Trophoblast cell (in vitro differentiated cells and primary cell): ENCODE data around the gene PRPF6.

Source experiments
- DNase-seq, 2 donors: peaks; one replicate each; pipeline ENCODE4 v3.0.0-alpha.2; 2016
- H2AFZ ChIP-seq: 2 replicates; pipeline ENCODE4 v1.6.1; 2013; ENCODE audit warnings: low read length, moderate library complexity, mild to moderate bottlenecking; ENCODE audit not compliant: insufficient read depth, poor library complexity
- H2AK5ac ChIP-seq: 2 replicates; pipeline ENCODE4 v1.6.1; 2013; ENCODE audit warnings: mild to moderate bottlenecking, low read length
- H2BK120ac ChIP-seq: 2 replicates; pipeline ENCODE4 v1.6.1; 2013; ENCODE audit warnings: low read length, mild to moderate bottlenecking, moderate library complexity; ENCODE audit not compliant: insufficient read depth, poor library complexity
- H2BK12ac ChIP-seq: 2 replicates; pipeline ENCODE4 v1.6.1; 2013; ENCODE audit warnings: mild to moderate bottlenecking, low read length, moderate library complexity
- H2BK5ac ChIP-seq: 2 replicates; pipeline ENCODE4 v1.6.1; 2013; ENCODE audit warnings: low read length, low read depth, moderate library complexity, mild to moderate bottlenecking; ENCODE audit not compliant: poor library complexity
- H3K14ac ChIP-seq: 2 replicates; pipeline ENCODE4 v1.6.1; 2013; ENCODE audit warnings: mild to moderate bottlenecking, low read length
- H3K18ac ChIP-seq: 2 replicates; pipeline ENCODE4 v1.6.1; 2013; ENCODE audit warnings: mild to moderate bottlenecking, low read length
- H3K23ac ChIP-seq: 2 replicates; pipeline ENCODE4 v1.6.1; 2013; ENCODE audit warnings: low read length
- H3K27ac ChIP-seq: 2 replicates; pipeline ENCODE4 v1.5.1; 2013; ENCODE audit warnings: low read depth, mild to moderate bottlenecking, inconsistent platforms, low read length, moderate library complexity
- H3K27me3 ChIP-seq: 2 replicates; pipeline ENCODE4 v1.6.1; 2013; ENCODE audit warnings: inconsistent platforms, mild to moderate bottlenecking, low read length, moderate library complexity; ENCODE audit not compliant: insufficient read depth
- H3K36me3 ChIP-seq, 2 experiments: 1 replicate in 1 of 2; 2 replicates in 1 of 2; pipeline ENCODE4 v1.6.1; 2013; ENCODE audit warnings: low read length in 2 of 2, mild to moderate bottlenecking in 2 of 2, moderate library complexity in 1 of 2; ENCODE audit not compliant: insufficient read depth in 2 of 2, control insufficient read depth in 1 of 2
- H3K4ac ChIP-seq: 2 replicates; pipeline ENCODE4 v1.6.1; 2013; ENCODE audit warnings: low read depth, mild to moderate bottlenecking, low read length, moderate library complexity
- H3K4me1 ChIP-seq, 2 experiments: 1 replicate in 1 of 2; 2 replicates in 1 of 2; pipeline ENCODE4 v1.6.1; 2013; ENCODE audit warnings: low read length in 2 of 2, mild to moderate bottlenecking in 2 of 2, moderate library complexity in 1 of 2; ENCODE audit not compliant: insufficient read depth in 2 of 2, control insufficient read depth in 1 of 2
- H3K4me2 ChIP-seq: 2 replicates; pipeline ENCODE4 v1.6.1; 2013; ENCODE audit warnings: inconsistent platforms, mild to moderate bottlenecking, low read length, moderate library complexity
- H3K4me3 ChIP-seq: 2 replicates; pipeline ENCODE4 v1.5.1; 2013; ENCODE audit warnings: mild to moderate bottlenecking, low read depth, low read length, inconsistent platforms
- H3K79me1 ChIP-seq: one replicate; pipeline ENCODE4 v1.6.1; 2013; ENCODE audit warnings: low read length
- H3K79me2 ChIP-seq: 2 replicates; pipeline ENCODE4 v1.6.1; 2013; ENCODE audit warnings: low read length, mild to moderate bottlenecking; ENCODE audit not compliant: control insufficient read depth, insufficient read depth, poor library complexity
- H3K9ac ChIP-seq: 2 replicates; pipeline ENCODE4 v1.6.1; 2013; ENCODE audit warnings: mild to moderate bottlenecking, low read length
- H3K9me3 ChIP-seq: 2 replicates; pipeline ENCODE4 v1.6.1; 2013; ENCODE audit warnings: low read depth, mild to moderate bottlenecking, control low read depth, inconsistent platforms, low read length; ENCODE audit not compliant: insufficient read depth
- H4K12ac ChIP-seq: 2 replicates; pipeline ENCODE4 v1.6.1; 2013; ENCODE audit warnings: low read depth, mild to moderate bottlenecking, low read length, moderate library complexity
- H4K8ac ChIP-seq: 2 replicates; pipeline ENCODE4 v1.6.1; 2013; ENCODE audit warnings: low read depth, mild to moderate bottlenecking, low read length, moderate library complexity
- H4K91ac ChIP-seq: one replicate; pipeline ENCODE4 v1.6.1; 2013; ENCODE audit warnings: low read depth, mild to moderate bottlenecking, low read length, moderate library complexity
- WGBS: extraction: QIAGEN DNeasy Blood & Tissue Kit; methylation state at CpG from one replicate; pipeline ENCODE4 v1.1.7; 2013; ENCODE audit warnings: missing lambda C conversion rate; ENCODE audit not compliant: insufficient read length, insufficient coverage; ENCODE audit errors: extremely low coverage; 5-methylcytosine and 5-hydroxymethylcytosine counted together

The PRPF6 gene

DNA sequence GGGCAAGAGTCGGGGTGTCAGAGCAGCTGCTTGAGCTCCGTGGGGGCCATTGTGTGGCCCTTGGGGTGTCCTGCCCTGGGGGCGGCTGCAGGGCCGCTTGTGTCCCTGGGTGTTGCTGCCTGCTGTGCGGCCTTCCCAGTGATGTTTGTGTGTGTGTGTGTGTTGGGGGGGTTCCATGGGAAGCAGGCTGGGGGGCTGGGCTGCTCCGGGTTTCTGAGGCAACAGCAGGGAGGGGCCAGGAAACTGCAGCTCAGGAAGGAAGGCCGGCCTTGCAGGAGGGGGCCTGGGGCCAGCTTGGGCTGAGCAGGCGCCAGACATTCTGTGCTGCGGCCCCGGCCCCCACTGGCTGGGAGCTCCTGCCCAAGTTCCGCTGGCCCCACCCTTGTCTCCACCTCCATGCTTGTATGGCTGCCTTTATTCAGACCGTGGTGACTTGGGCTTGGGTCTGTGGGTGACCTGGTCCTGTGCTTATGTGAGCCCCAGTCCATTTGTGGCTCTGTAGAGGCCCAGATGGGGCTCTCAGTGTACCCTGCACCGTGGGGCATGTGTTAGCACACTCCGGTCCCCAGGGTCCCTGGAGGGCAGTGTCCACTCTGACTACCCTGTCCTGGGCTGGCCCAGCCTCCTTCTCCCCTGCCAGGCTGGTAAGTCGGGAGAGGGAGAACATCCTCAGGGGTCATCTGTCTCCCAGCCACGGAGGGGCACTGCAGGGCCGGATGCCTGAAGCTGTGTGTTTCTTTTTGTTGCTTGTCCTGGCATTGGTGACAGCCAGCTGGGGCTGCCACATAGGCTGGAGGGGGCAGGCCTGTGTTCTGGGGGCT is 73.1 kb downstream of the PRPF6 start:
- no peak overlapping the region for H3K4ac ChIP-seq
- H2BK12ac ChIP-seq, result peak overlapping the region; percentile 73
- H3K4me1 ChIP-seq, result peaks cover 20 to 33% of the 10 kb centered on the region in 2 experiments
- no peak overlapping the region for H3K4me3 ChIP-seq
- no peak overlapping the region for H3K23ac ChIP-seq
- H3K18ac ChIP-seq, result peak overlapping the region; percentile 21
- H4K12ac ChIP-seq, result peak overlapping the region; percentile 38
- no peak overlapping the region for H3K4me2 ChIP-seq
- H2AK5ac ChIP-seq, result peak overlapping the region; percentile 60
- peaks cover 20% of the 10 kb centered on the region for H3K27me3 ChIP-seq
- peak overlapping the region; percentile 75 for H4K91ac ChIP-seq
- peak overlapping the region; percentile 57 for H2BK120ac ChIP-seq
- H3K9ac ChIP-seq, result no peak overlapping the region
- H3K14ac ChIP-seq, result peak overlapping the region; percentile 33
- no CpG with 5 or more reads among the region's 17 CpGs for WGBS
- no peak overlapping the region for H3K27ac ChIP-seq
- peaks cover 16% of the 10 kb centered on the region for H3K79me1 ChIP-seq
- no peak for DNase-seq
- peak overlapping the region; percentile 3 for H2BK5ac ChIP-seq
- H3K36me3 ChIP-seq, result no peaks in the 10 kb centered on the region
- H3K9me3 ChIP-seq, result no peaks in the 10 kb centered on the region
- no peaks in the 10 kb centered on the region for H3K79me2 ChIP-seq
- peak overlapping the region; percentile 50 for H4K8ac ChIP-seq
- peak overlapping the region; percentile 21 for H2AFZ ChIP-seq

- Histone ChIP-seq H3K36me3 (no peaks in the 10 kb centered on the region), H3K79me2 (no peaks in the 10 kb centered on the region), H2BK12ac (peak overlapping the region; percentile 47), H3K4me3 (no peak overlapping the region), H3K14ac (peak overlapping the region; percentile 66), H3K23ac (no peak overlapping the region), H3K9me3 (no peaks in the 10 kb centered on the region), H3K18ac (peak overlapping the region; percentile 56), H3K4me2 (no peak overlapping the region), H2AFZ (no peak overlapping the region), H4K91ac (peak overlapping the region; percentile 87), H4K8ac (peak overlapping the region; percentile 51), H3K27ac (peak overlapping the region; percentile 9), H2AK5ac (peak overlapping the region; percentile 53), H3K4ac (peak overlapping the region; percentile 29), H2BK5ac (peak overlapping the region; percentile 61), H2BK120ac (peak overlapping the region; percentile 41), H3K79me1 (peaks cover 16% of the 10 kb centered on the region), H4K12ac (peak overlapping the region; percentile 39), H3K9ac (no peak overlapping the region), H3K4me1 (peaks cover 20 to 33% of the 10 kb centered on the region in 2 experiments), H3K27me3 (peaks cover 7% of the 10 kb centered on the region)
- no peak for DNase-seq
- WGBS, result no CpG with 5 or more reads among the region's 9 CpGs
These were observed 74.5 kb downstream of the PRPF6 start for GRCh38 chr20:64055396-64055892.

- Histone ChIP-seq H2BK5ac (peak overlapping the region; percentile 61), H3K9ac (no peak overlapping the region), H3K9me3 (no peaks in the 10 kb centered on the region), H2BK12ac (peak overlapping the region; percentile 77), H2AFZ (no peak overlapping the region), H4K8ac (peak overlapping the region; percentile 61), H3K27me3 (peaks cover 1% of the 10 kb centered on the region), H3K14ac (peak overlapping the region; percentile 81), H3K4me3 (no peak overlapping the region), H4K12ac (peak overlapping the region; percentile 49), H3K36me3 (no peaks in the 10 kb centered on the region), H3K79me2 (no peaks in the 10 kb centered on the region), H3K18ac (peak overlapping the region; percentile 71), H2AK5ac (peak overlapping the region; percentile 65), H4K91ac (peak overlapping the region; percentile 87), H3K4me1 (peaks cover 20 to 33% of the 10 kb centered on the region in 2 experiments), H3K79me1 (peaks cover 16% of the 10 kb centered on the region), H2BK120ac (peak overlapping the region; percentile 20), H3K27ac (peak overlapping the region; percentile 20), H3K23ac (no peak overlapping the region), H3K4ac (no peak overlapping the region), H3K4me2 (no peak overlapping the region)
- DNase-seq, result no peak
- no CpG with 5 or more reads among the region's 22 CpGs for WGBS
These were observed 75.1 kb downstream of the PRPF6 start for GRCh38 chr20:64055893-64056638.

- no peak overlapping the region for H3K14ac ChIP-seq
- no peak overlapping the region for H4K8ac ChIP-seq
- H4K91ac ChIP-seq, result peak overlapping the region; percentile 41
- no peaks in the 10 kb centered on the region for H3K27me3 ChIP-seq
- no peak overlapping the region for H2AFZ ChIP-seq
- peak overlapping the region; percentile 6 for H2AK5ac ChIP-seq
- no peak overlapping the region for H3K27ac ChIP-seq
- H3K79me2 ChIP-seq, result no peaks in the 10 kb centered on the region
- H4K12ac ChIP-seq, result no peak overlapping the region
- H3K36me3 ChIP-seq, result no peaks in the 10 kb centered on the region
- H3K23ac ChIP-seq, result no peak overlapping the region
- H3K4me1 ChIP-seq, result peaks cover 20 to 33% of the 10 kb centered on the region in 2 experiments
- DNase-seq, result no peak
- no peak overlapping the region for H3K4me3 ChIP-seq
- H2BK120ac ChIP-seq, result peak overlapping the region; percentile 20
- no peaks in the 10 kb centered on the region for H3K9me3 ChIP-seq
- no peak overlapping the region for H3K18ac ChIP-seq
- H2BK12ac ChIP-seq, result peak overlapping the region; percentile 70
- peaks cover 16% of the 10 kb centered on the region for H3K79me1 ChIP-seq
- H3K9ac ChIP-seq, result no peak overlapping the region
- H3K4me2 ChIP-seq, result no peak overlapping the region
- no peak overlapping the region for H3K4ac ChIP-seq
- H2BK5ac ChIP-seq, result no peak overlapping the region
- WGBS, result no CpG with 5 or more reads among the region's 7 CpGs
These were observed 75.6 kb downstream of the PRPF6 start for GRCh38 chr20:64056639-64056888.
